Ovary (tissue), 3 donors: Measurements from ENCODE around the gene CASP1.

Experiments used
- EP300 ChIP-seq: sonication (generic); formaldehyde crosslinking; IDR thresholded peaks from one replicate; pipeline ENCODE4 v1.6.1; 2017; ENCODE audit warnings: antibody characterized with exemption
- POLR2A ChIP-seq: fragments of 450-650 bp; IDR thresholded peaks from one replicate; pipeline ENCODE4 v1.6.1; 2017; ENCODE audit warnings: antibody characterized with exemption, mild to moderate bottlenecking, moderate library complexity
- TF ChIP-seq, protein P1 (sequence below), 3 donors: fragments of 450-650 bp in 2 of 3; fragments of 200-600 bp in 1 of 3; IDR thresholded peaks; one replicate each; pipeline versions ENCODE4 v1.5.1 to v1.8.0; 2016 to 2022; ENCODE audit warnings: antibody characterized with exemption in 3 of 3, mild to moderate bottlenecking in 1 of 3
- donor health status: DM: no; HTN: no; CAD: no.

DNA sequence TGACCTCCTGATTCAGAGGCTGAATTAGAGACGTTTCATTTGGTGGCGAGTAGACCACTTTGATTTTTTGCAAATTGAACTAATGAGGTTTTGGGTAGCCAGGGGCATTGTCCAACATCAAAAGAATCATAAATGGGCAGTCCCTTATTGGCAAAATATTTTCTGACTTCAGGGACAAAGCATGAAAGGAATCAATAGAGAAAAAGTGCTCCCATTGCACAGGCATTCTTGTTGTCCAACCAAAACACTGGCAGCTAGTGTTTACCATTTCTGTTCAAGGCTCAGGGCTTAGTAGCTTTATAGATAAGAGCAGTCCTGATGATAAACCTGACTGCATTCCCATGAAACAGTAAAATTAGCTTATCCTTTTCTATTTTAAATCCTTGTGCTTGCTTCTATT, 16.6 kb upstream of the CASP1 start:
- no peak for TF ChIP-seq POLR2A
- TF ChIP-seq, protein P1, sequence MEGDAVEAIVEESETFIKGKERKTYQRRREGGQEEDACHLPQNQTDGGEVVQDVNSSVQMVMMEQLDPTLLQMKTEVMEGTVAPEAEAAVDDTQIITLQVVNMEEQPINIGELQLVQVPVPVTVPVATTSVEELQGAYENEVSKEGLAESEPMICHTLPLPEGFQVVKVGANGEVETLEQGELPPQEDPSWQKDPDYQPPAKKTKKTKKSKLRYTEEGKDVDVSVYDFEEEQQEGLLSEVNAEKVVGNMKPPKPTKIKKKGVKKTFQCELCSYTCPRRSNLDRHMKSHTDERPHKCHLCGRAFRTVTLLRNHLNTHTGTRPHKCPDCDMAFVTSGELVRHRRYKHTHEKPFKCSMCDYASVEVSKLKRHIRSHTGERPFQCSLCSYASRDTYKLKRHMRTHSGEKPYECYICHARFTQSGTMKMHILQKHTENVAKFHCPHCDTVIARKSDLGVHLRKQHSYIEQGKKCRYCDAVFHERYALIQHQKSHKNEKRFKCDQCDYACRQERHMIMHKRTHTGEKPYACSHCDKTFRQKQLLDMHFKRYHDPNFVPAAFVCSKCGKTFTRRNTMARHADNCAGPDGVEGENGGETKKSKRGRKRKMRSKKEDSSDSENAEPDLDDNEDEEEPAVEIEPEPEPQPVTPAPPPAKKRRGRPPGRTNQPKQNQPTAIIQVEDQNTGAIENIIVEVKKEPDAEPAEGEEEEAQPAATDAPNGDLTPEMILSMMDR (IDR thresholded peaks at IDR 0.05), result no peak
- TF ChIP-seq EP300, result no peak
